DOHH2 (cell line): Measurements from ENCODE around the gene SFT2D1.

Source experiments
- H3F3A ChIP-seq: fragments of 200-600 bp; sonication (generic), shearing (Covaris generic); 2 replicates; pipeline ENCODE4 v1.6.0; 2016; ENCODE audit warnings: antibody characterized with exemption, mild to moderate bottlenecking; ENCODE audit not compliant: control insufficient read depth, insufficient read depth
- H3K27ac ChIP-seq: fragments of 200-600 bp; sonication (generic); 2 replicates; pipeline ENCODE4 v1.5.1; 2014; ENCODE audit warnings: low read depth, mild to moderate bottlenecking, low read length, moderate library complexity
- H3K27me3 ChIP-seq: fragments of 200-600 bp; sonication (generic); 2 replicates; pipeline ENCODE4 v1.6.1; 2014; ENCODE audit warnings: mild to moderate bottlenecking, low read length, mixed read lengths; ENCODE audit not compliant: control insufficient read depth
- H3K36me3 ChIP-seq: fragments of 200-600 bp; sonication (generic); 2 replicates; pipeline ENCODE4 v1.6.1; 2014; ENCODE audit warnings: mild to moderate bottlenecking, low read length, moderate library complexity, mixed read lengths; ENCODE audit not compliant: control insufficient read depth
- H3K4me1 ChIP-seq: fragments of 200-600 bp; sonication (generic); 2 replicates; pipeline ENCODE4 v1.6.1; 2014; ENCODE audit warnings: mild to moderate bottlenecking, low read length, mixed read lengths; ENCODE audit not compliant: control insufficient read depth
- H3K4me2 ChIP-seq: fragments of 200-600 bp; sonication (generic); 2 replicates; pipeline ENCODE4 v1.6.0; 2014; ENCODE audit warnings: mild to moderate bottlenecking, low read length, moderate library complexity
- H3K4me3 ChIP-seq: fragments of 200-600 bp; sonication (generic); 2 replicates; pipeline ENCODE4 v1.5.1; 2014; ENCODE audit warnings: mild to moderate bottlenecking, low read length, mixed read lengths
- H3K79me2 ChIP-seq: fragments of 200-600 bp; sonication (generic); 2 replicates; pipeline ENCODE4 v1.6.1; 2014; ENCODE audit warnings: mild to moderate bottlenecking, low read length, mixed read lengths; ENCODE audit not compliant: control insufficient read depth
- H3K9me2 ChIP-seq: fragments of 200-600 bp; sonication (generic); replicated peaks from 2 replicates; pipeline ENCODE4 v1.6.1; 2014; ENCODE audit warnings: mild to moderate bottlenecking, low read length, mixed read lengths; ENCODE audit not compliant: control insufficient read depth
- H3K9me3 ChIP-seq: fragments of 200-600 bp; sonication (generic); 2 replicates; pipeline ENCODE4 v1.6.1; 2014; ENCODE audit warnings: antibody characterized with exemption, low read length, mixed read lengths; ENCODE audit not compliant: control insufficient read depth, insufficient read depth
- H4K20me1 ChIP-seq: fragments of 200-600 bp; sonication (generic); 2 replicates; pipeline ENCODE4 v1.6.0; 2014; ENCODE audit warnings: low read depth, mild to moderate bottlenecking, antibody characterized with exemption, low read length, moderate library complexity; ENCODE audit not compliant: control insufficient read depth, insufficient read depth
- EZH2phosphoT487 ChIP-seq: fragments of 200-600 bp; sonication (generic); IDR thresholded peaks from 2 replicates; pipeline ENCODE4 v1.6.1; 2017; ENCODE audit warnings: borderline replicate concordance, mild to moderate bottlenecking, antibody characterized with exemption, low read length, moderate library complexity, mixed read lengths
- TF ChIP-seq, protein P1 (sequence below): fragments of 200-600 bp; sonication (generic); IDR thresholded peaks from one replicate; pipeline ENCODE4 v1.5.1; 2014; ENCODE audit warnings: antibody characterized with exemption, mild to moderate bottlenecking, low read depth, low read length; ENCODE audit not compliant: poor library complexity, severe bottlenecking

SFT2D1 gene

DNA sequence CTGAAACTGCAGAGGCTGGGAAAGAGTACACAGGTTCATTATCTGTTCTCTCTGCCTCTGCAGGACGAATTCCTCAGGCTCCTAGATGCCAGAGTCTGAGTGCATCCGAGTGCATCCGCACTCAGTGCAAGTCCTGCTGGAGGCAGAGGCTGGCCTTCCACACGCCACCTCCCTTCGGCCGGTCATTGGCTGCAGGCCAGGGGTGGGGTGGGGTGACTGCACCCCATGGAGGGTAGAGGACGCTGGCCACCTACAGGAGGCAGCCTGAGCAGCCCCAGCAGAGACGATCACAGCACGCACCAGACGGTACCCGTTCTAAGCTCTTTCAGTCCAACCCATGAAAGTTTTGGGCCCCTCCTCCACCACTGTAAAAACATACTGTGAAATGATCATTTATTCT, 11.7 kb downstream of the SFT2D1 start:
- TF ChIP-seq EZH2phosphoT487 = no peak
- TF ChIP-seq, protein P1, sequence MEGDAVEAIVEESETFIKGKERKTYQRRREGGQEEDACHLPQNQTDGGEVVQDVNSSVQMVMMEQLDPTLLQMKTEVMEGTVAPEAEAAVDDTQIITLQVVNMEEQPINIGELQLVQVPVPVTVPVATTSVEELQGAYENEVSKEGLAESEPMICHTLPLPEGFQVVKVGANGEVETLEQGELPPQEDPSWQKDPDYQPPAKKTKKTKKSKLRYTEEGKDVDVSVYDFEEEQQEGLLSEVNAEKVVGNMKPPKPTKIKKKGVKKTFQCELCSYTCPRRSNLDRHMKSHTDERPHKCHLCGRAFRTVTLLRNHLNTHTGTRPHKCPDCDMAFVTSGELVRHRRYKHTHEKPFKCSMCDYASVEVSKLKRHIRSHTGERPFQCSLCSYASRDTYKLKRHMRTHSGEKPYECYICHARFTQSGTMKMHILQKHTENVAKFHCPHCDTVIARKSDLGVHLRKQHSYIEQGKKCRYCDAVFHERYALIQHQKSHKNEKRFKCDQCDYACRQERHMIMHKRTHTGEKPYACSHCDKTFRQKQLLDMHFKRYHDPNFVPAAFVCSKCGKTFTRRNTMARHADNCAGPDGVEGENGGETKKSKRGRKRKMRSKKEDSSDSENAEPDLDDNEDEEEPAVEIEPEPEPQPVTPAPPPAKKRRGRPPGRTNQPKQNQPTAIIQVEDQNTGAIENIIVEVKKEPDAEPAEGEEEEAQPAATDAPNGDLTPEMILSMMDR = no peak
- Histone ChIP-seq H3K27me3 (no peaks in the 10 kb centered on the region), H3K79me2 (peaks cover 79% of the 10 kb centered on the region), H3K36me3 (peaks cover 79% of the 10 kb centered on the region), H3K27ac (no peak overlapping the region), H4K20me1 (peaks cover 2% of the 10 kb centered on the region), H3K9me3 (no peaks in the 10 kb centered on the region), H3K4me2 (no peak overlapping the region), H3F3A (peaks cover 2% of the 10 kb centered on the region; the same call in 1 of the 2 replicates), H3K4me3 (no peak overlapping the region), H3K9me2 (no peaks in the 10 kb centered on the region), H3K4me1 (peaks cover 38% of the 10 kb centered on the region)

DNA sequence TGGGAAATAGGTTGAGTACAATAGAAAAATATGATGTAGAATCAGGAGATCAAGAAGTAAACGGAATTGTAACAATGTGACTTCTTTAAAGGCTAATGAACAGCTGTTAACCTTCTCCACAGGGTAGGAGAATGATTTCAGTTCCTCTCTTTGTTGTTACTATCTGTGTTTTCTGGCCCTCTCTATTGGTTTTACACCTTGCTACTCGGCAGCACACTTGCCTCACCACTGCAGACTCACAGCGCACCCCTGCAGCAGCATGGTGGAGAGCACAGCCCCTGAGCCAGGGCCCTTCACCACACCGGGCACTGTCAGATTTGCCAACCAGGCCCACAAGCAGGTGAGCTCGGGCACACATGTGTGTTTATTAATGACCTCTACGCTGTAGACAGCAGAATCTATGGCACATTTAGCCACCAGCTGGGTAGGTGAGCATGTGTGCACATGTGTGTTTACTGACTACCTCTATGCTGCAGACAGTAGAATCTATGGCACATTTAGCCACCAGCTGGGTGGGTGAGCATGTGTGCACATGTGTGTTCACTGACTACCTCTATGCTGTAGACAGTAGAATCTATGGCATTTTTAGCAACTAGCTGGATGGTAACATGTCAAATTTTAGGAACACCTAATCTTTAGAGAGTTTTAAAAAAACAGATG, 16.8 kb downstream of the SFT2D1 start:
- Histone ChIP-seq H3F3A (peaks cover 2% of the 10 kb centered on the region), H3K9me3 (no peaks in the 10 kb centered on the region), H3K4me2 (no peak overlapping the region), H3K27ac (no peak overlapping the region), H3K9me2 (no peaks in the 10 kb centered on the region), H3K27me3 (no peaks in the 10 kb centered on the region), H3K4me3 (no peak overlapping the region), H3K4me1 (no peaks in the 10 kb centered on the region; the same call in 1 of the 2 replicates), H4K20me1 (no peaks in the 10 kb centered on the region; the same call in 1 of the 2 replicates), H3K79me2 (peaks cover 28% of the 10 kb centered on the region), H3K36me3 (peaks cover 75% of the 10 kb centered on the region)
- TF ChIP-seq, protein P1 = no peak
- TF ChIP-seq EZH2phosphoT487 = no peak

DNA sequence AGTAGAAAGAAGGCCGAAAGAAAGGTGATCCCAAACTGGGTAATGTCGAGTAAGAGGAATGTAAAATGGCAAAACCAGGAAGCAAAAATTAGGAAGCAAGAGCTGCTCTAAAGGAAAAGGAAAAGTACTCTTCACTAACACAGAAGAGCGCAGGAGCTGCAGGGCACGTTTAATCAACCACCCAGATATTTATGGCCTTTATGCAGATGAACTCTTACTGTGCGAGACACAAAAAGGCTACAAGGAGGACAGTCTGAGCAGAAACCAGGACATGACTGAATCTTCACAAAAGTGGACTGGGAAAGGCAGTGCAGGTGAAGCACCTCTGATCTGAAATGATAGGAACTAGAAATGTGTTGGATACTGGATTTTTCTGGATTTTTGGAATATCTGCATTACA, 18.9 kb downstream of the SFT2D1 start:
- Histone ChIP-seq H3K9me2 (no peaks in the 10 kb centered on the region), H3F3A (peaks cover 8% of the 10 kb centered on the region), H3K9me3 (no peaks in the 10 kb centered on the region), H3K79me2 (peaks cover 8% of the 10 kb centered on the region), H3K27me3 (no peaks in the 10 kb centered on the region), H3K27ac (no peak overlapping the region), H3K4me1 (no peaks in the 10 kb centered on the region; the same call in 1 of the 2 replicates), H3K4me3 (no peak overlapping the region), H3K4me2 (no peak overlapping the region), H4K20me1 (no peaks in the 10 kb centered on the region), H3K36me3 (peaks cover 67% of the 10 kb centered on the region)
- TF ChIP-seq, protein P1 = no peak
- TF ChIP-seq EZH2phosphoT487 = no peak
